ENCODE results near the gene MAP7.

DNA sequence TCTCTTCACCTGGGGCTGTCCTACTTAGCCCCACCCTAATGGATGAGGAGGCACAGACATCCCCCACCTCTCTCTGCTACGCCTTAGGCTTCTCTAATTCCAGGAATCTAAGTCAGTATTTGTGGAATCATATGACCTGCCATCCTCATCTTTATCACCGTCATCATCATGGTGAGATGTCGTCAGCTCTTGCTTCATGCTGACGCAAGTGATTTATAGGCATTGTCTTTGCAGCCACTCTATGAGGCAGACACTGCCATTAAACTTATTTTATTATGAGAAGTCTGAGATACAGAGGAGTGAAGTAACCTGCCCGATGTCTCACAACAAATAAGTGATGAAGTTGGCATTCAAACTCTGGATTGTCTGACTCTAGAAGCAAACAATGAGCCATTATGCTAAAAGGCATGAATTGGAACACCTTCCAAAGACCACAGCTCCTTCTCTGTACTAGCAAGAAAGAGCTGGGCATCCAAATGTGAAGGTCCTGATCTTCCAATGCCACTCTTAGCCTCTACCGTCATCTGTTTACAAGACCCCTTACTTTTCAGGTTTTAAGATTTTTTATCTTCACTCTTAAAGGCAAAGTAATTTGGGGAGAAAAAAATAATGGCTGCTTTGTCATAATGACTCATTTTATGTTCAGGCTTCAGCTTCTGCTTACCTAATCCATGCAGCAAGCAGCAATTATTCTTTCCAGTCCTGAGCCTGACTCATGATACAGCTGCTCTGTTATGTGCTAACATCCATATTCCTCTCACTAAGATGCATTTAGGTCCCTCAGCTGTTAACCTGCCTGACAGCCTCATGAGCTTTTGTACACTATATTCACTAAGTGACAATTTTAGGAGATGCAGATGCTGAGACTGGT, 146.9 kb downstream of the MAP7 start:
- TF ChIP-seq, protein P1, sequence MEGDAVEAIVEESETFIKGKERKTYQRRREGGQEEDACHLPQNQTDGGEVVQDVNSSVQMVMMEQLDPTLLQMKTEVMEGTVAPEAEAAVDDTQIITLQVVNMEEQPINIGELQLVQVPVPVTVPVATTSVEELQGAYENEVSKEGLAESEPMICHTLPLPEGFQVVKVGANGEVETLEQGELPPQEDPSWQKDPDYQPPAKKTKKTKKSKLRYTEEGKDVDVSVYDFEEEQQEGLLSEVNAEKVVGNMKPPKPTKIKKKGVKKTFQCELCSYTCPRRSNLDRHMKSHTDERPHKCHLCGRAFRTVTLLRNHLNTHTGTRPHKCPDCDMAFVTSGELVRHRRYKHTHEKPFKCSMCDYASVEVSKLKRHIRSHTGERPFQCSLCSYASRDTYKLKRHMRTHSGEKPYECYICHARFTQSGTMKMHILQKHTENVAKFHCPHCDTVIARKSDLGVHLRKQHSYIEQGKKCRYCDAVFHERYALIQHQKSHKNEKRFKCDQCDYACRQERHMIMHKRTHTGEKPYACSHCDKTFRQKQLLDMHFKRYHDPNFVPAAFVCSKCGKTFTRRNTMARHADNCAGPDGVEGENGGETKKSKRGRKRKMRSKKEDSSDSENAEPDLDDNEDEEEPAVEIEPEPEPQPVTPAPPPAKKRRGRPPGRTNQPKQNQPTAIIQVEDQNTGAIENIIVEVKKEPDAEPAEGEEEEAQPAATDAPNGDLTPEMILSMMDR (IDR thresholded peaks at IDR 0.05) = no peak
- TF ChIP-seq POLR2A (IDR thresholded peaks at IDR 0.05) = no peak
